Measurements from ENCODE around the gene SPSB1. TPM values are rescaled to one million over a fixed set of nuclear protein-coding genes. Genes with fewer than 3 reads are reported as not detected.

SPSB1 gene
- total RNA-seq, 4 donors from 2014 or later, result 18.9 to 64.9 (median 41.8) TPM

DNA sequence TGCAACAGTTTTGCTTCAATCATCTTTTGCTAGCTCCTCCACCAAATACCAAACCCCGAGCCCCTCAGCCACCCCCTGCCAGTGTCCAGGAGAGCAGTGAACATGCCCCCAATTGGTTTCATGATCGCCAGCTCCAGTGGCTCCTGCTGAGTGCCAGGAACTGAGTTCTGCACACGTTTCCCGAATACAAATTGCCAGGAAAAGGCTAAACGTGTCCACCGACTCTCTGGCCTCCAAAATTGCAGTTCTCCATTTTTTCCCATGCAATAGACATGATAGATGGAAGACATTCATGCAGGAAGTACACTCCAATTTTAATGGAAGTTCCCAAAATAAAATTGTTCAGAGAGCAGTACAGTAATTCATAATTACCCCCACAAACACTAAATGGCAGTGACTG is 101.3 kb downstream of the SPSB1 start:
- Histone ChIP-seq H3K4me3 (no peak overlapping the region), H3K27me3 (no peaks in the 10 kb centered on the region), H3K36me3 (no peaks in the 10 kb centered on the region), H3K27ac (no peak overlapping the region), H3K9me3 (peaks cover 0 to 7% (median 0%) of the 10 kb centered on the region in 4 donors), H3K4me1 (peaks cover 0 to 13% (median 0%) of the 10 kb centered on the region in 4 donors)
- WGBS, 2 donors, result 34 to 62% methylated on average over 6 of the region's 6 CpGs
- TF ChIP-seq POLR2A (IDR thresholded peaks at IDR 0.05), result no peak
- no peak for TF ChIP-seq CTCF (IDR thresholded peaks at IDR 0.05)
- no peak for TF ChIP-seq EP300 (IDR thresholded peaks at IDR 0.05)
- no peak for DNase-seq (ENCODE audit: low spot score in 2 of 2)

GRCh38 chr1:9395018-9395417 is 102.3 kb downstream of the SPSB1 start:
- no peaks in the 10 kb centered on the region for H3K27me3 ChIP-seq
- 92 to 93% methylated on average over 7 of the region's 7 CpGs for WGBS, 2 donors

DNA sequence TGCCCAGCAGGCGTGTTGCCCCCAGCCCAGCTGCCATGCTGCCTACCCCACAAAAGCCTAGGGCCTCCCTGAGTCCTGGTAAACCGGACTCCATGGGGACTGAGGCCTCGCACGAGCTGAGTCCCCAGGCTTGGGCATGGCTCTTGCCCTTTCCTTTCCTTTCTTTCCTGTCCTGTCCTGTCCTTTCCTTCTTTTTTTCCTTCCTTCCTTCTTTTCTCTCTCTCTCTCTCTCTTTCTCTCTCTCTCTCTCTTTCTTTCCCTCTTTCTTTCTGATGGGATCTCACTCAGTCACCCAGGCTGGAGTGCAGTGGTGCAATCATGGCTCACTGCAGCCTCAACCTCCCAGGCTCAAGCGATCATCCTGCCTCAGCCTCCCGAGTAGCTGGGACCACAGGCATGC is 104.4 kb downstream of the SPSB1 start:
- Histone ChIP-seq H3K4me3 (no peak overlapping the region), H3K36me3 (no peaks in the 10 kb centered on the region), H3K9me3 (peaks cover 0 to 7% (median 0%) of the 10 kb centered on the region in 4 donors), H3K27me3 (no peaks in the 10 kb centered on the region), H3K27ac (no peak overlapping the region), H3K4me1 (peaks cover 0 to 18% (median 10%) of the 10 kb centered on the region in 4 donors)
- WGBS, 2 donors, result 86 to 87% methylated on average over 6 of the region's 6 CpGs
- no peak for DNase-seq (ENCODE audit: low spot score in 2 of 2)
- TF ChIP-seq POLR2A (IDR thresholded peaks at IDR 0.05) (no peak), EP300 (IDR thresholded peaks at IDR 0.05) (no peak), CTCF (IDR thresholded peaks at IDR 0.05) (no peak)

More at GRCh38 chr1:9395018-9395417, 102.3 kb downstream of the SPSB1 start:
- Histone ChIP-seq H3K9me3 (peaks cover 0 to 7% (median 0%) of the 10 kb centered on the region in 4 donors), H3K4me3 (no peak overlapping the region), H3K4me1 (peaks cover 0 to 16% (median 3%) of the 10 kb centered on the region in 4 donors), H3K36me3 (no peaks in the 10 kb centered on the region), H3K27ac (no peak overlapping the region)
- TF ChIP-seq CTCF (IDR thresholded peaks at IDR 0.05) (no peak), POLR2A (IDR thresholded peaks at IDR 0.05) (no peak)
- no peak for DNase-seq (ENCODE audit: low spot score in 2 of 2)

- TF ChIP-seq CTCF (IDR thresholded peaks at IDR 0.05) (no peak), EP300 (IDR thresholded peaks at IDR 0.05) (peak in 1 of 2 donors; percentile 23)
- Histone ChIP-seq H3K27ac (peak overlapping the region in 1 of 4 donors; percentile 29), H3K27me3 (no peaks in the 10 kb centered on the region), H3K4me1 (peaks cover 0 to 18% (median 10%) of the 10 kb centered on the region in 4 donors), H3K4me3 (no peak overlapping the region), H3K36me3 (no peaks in the 10 kb centered on the region), H3K9me3 (peaks cover 0 to 7% (median 0%) of the 10 kb centered on the region in 4 donors)
- DNase-seq (ENCODE audit: low spot score in 2 of 2), result no peak
- 43 to 59% methylated on average over 13 of the region's 13 CpGs for WGBS, 2 donors
Measured at GRCh38 chr1:9397997-9398526, 105.4 kb downstream of the SPSB1 start.

GRCh38 chr1:9399510-9400424 is 107.1 kb downstream of the SPSB1 start:
- H3K27ac ChIP-seq, result no peak overlapping the region
- TF ChIP-seq EP300 (IDR thresholded peaks at IDR 0.05), result no peak
- TF ChIP-seq CTCF (IDR thresholded peaks at IDR 0.05), result no peak
- no peak for TF ChIP-seq POLR2A (IDR thresholded peaks at IDR 0.05)
- H3K4me1 ChIP-seq, result peaks cover 0 to 18% (median 10%) of the 10 kb centered on the region in 4 donors
- no peak overlapping the region for H3K4me3 ChIP-seq
- DNase-seq (ENCODE audit: low spot score in 2 of 2), result no peak
- H3K36me3 ChIP-seq, result no peaks in the 10 kb centered on the region
- H3K9me3 ChIP-seq, result peaks cover 0 to 6% (median 0%) of the 10 kb centered on the region in 4 donors
- WGBS, 2 donors, result 72 to 82% methylated on average over 17 to 20 of the region's 21 CpGs
- H3K27me3 ChIP-seq, result no peaks in the 10 kb centered on the region
